Stimulated activated CD4-positive, alpha-beta T cell treated with anti-CD3 and anti-CD28 coated beads, Interleukin-15, amount 100 ng/mL, for 1 hour (primary cell): ENCODE data around the gene TICAM2.
"Not testable (repeated sequence)": the region's sequence is repeated elsewhere in the genome, so short reads cannot be mapped to it uniquely, and the experiment has no call there.

ENCODE experiments used
- DNase-seq, 2 donors: peaks; one replicate each; pipeline ENCODE4 v3.0.0-alpha.2; 2020; ENCODE audit warnings: low read depth in 1 of 2, low spot score in 1 of 2

The TICAM2 gene

DNA sequence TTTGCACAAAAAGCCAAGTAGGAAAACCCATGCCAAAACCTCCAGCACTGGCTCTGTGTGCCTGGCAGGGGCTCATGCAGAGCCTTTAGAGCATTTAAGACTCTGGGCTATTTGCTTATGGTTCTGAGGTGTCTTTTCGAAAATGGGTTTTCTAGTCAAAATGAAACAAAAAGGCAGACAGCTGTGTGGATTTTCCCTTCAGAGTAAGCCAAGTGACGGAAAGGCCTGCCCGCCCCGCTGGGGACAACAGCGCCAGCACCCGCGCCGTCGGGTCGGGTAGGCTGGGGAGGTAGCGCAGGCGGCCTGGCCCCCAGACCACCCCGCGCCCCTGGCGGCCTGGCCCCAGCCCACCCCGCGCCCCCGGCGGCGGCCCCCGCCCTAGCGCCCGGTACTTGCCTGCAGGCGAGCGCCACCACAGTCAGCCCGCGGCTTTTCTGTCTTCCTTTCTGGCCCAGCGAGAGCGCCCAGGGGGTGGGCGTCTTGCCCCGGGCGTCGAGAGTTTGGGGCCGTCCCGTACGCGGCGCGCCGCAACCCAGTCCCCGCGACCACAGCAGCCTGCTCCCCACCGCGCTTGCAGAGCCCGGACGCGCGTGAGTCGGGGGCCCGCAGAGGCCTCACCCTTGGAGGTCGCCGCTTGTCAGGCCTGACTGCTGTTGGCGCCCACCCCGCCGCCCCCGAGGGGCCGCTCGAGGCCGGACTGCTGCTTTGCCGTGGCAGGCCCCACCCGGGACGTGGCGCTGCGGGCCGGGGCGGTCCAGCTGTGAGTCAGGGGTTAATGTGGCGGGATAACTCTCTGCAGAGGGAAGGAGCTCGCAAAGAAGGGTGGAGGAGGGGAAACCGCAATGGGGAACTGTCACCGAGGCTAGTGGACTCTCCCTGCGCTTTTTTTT lies at the start of gene TICAM2:
Gene TICAM2, minus strand, starts transcription at position 779 of the 890 bp plus-strand sequence. CDS start 21,223 bp downstream, outside the sequence.
- DNase-seq: peak; percentile 19 to 47

DNA sequence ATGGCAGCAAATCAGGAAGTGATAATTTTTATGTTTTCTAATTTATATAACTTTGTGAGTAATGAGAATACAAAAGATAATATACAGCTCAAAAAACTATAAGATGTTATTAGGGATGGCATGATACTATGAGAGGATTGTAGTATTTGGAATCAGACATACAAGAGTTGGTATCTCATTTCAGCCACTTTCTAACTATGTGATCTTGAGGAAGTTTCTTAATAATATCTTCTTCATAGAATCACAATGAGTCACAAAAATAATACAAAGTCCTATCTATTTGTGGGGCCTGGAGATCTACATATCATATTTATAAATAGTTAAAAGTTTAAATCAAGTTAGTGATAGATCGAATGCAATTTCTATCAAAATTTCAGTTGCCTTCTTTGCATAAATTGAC lies 47.3 kb upstream of the TICAM2 start:
- DNase-seq: no peak

DNA sequence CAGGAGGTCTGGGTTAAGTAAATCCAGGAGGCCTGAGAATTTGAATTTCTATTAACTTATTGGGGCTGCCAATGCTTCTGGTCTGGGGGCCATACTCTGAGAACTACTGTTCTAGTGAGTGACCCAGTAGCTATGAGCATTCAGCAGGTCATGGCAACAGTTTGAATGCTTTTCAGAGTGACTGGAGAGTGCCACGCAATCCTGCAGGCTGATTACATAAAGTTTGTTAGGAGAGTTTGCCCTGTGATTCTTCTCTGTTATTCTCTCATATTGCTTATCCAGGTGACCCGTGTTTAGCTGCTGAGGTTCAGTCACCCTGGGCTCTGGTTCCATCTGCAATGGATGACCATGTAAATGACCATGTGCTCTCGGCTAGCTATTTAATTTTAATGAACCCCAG lies 45.8 kb upstream of the TICAM2 start:
- DNase-seq: no peak

DNA sequence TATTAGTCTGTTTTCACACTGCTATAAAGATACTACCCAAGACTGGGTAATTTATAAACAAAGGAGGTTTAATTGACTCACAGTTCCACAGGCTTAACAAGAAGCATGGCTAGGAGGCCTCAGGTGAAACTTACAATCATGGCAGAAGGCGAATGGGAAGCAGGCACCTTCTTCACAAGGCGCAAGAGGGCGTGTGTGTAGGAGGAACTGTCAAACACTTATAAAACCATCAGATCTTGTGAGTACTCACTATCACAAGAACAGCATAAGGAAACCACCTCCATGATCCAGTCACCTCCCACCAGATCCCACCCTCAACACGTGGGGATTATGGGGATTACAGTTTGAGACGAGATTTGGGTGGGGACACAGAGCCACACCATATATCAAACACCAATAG lies 43.1 kb upstream of the TICAM2 start:
- not testable (repeated sequence) for DNase-seq

DNA sequence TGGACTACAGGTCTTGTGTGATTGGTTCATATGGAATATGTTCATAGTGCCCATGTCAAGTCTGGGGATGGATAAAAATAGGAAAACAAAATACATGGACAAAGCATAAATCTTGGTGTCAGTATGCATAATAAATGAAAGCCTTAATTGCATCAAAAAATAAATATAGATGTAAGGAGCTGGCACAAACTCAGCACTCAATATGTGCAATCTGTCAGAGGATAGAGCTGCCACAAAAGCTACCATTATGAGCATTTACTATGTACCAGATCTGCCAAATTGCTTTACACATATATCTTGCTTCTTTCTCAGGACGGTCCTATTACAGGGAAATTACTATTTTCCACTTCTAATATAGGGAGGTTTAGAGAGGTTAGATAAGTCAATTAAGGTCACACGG lies 41.8 kb upstream of the TICAM2 start:
- DNase-seq: no peak

DNA sequence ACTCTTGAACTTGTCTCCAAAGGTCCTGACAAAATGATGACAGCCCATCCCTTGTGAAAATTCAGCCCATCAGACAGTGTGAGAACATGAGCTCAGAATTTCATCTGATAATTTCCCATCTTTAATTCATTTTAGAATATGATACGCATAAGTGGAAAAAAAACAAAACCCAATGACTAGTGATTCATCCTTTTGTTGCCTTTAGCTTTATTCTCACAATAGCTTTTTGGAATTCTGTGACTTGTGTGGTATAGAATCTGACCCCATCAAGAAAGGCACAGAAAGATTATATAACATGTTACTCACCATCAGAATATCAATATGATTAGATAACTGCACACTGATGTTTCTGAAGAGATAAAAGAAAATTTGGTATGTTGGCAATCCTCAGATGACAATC lies 39.7 kb upstream of the TICAM2 start:
- DNase-seq: no peak

- DNase-seq: no peak
These were observed 38.0 kb upstream of the TICAM2 start for GRCh38 chr5:115640274-115640673.

DNA sequence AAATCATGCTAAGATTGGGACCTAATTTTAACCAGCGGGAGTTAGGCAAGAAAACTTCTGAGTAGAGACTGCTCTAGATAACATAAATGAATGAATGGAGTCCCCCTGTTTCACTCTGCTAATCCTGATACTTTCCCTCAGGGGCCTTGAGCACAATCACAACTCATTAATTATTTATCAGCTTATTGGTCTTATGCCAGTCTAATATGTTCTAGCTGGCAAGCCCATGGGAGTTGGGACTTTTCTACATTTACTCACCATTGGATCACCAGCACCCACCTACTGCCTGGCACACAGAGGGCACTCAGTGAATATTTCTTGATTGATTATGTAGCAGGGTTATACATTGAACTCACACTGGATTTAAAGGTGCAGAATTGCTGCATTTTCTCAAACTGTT lies 37.1 kb upstream of the TICAM2 start:
- DNase-seq: no peak

DNA sequence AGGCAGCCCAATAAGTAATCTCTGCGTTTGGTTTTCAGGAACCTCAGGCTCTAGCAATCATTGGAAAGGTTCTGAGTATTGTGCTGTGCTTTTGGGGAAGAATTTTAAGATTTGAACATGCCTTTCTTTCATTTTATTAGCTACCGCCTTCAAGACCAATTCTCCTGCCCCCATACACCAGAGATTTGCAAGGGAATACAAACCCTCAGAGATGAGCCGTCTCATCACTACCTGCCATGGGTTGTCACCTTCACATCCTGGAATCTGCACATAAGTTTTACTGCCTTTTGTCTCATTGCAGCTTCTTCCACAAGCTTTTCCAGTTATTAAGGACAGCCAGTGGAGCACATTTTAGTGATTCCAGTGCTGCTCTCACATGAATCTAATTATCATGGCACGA lies 35.2 kb upstream of the TICAM2 start:
- no peak for DNase-seq

DNA sequence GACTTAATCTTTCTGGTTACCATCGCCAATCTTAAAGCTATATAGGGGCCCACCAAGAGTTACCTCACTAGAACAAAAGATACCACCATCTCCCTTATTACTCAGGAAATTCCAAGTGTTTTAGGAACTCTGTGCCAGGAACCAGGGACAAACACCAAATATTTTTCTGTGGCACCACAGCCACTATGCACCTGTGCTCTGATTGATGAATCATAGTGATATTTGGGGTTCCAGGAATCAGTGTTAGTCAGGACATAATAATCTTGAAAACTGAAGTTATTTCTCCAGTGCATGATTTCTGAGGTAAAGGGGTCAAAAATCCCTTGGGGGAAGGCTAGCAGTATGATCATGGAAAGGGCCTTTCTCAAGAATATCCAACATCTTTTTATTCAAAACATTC lies 33.7 kb upstream of the TICAM2 start:
- no peak for DNase-seq

DNA sequence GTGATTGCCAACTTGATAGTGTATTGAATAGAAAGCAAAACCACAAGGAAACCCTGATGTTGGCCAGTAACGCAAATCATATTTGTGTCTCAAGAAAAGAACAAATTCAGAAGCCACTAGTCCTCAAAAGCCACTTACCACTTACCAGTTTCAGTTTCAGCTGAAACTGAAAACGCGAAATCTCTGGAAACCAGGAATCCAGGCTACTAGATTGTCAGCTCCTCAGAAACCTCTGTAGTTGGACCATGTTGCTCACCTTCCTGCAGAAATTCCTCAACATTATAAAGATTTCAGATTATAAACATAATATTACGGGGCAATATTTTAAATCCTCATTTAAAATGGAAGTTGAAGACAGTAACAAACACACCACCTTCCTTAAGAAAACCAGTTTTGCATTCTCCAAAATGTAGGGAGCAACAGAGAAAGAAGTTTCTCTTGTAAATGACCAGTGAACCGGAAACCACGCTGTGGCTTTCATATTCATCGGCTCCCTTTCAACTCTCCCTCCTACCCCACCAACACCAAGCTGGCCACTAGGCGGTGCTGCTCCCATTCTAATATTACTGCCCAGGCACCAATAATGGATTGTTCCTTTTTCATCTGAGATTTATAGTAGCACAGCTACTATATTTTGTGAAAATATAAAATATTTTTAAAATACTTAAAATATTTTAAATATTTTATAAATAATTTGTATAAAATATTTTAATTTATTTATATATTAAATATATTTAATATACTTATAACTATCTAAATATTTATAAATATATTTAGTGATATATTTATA lies 32.3 kb upstream of the TICAM2 start:
- DNase-seq: peak; percentile 51 to 69

DNA sequence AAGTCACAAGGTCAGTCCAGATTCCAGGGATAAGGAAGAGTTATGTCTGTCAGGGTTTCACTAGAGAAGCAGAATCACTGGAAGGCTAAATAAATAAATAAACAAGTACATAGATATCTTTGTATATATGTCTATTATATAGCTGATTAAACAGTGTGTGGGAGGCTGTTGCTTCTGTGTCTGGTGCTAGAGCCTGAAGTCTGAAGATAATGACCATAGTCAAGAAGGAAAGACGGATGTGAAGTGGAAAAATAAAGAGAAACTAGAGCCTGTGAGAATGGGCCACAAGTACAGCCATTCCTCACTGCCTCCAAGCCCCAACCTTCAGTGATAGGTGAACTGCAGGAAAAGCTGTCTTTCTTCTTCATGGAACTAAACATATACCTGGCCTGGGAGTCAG lies 27.6 kb upstream of the TICAM2 start:
- DNase-seq: no peak

GRCh38 chr5:115627295-115627865 lies 25.1 kb upstream of the TICAM2 start:
- no peak for DNase-seq

DNA sequence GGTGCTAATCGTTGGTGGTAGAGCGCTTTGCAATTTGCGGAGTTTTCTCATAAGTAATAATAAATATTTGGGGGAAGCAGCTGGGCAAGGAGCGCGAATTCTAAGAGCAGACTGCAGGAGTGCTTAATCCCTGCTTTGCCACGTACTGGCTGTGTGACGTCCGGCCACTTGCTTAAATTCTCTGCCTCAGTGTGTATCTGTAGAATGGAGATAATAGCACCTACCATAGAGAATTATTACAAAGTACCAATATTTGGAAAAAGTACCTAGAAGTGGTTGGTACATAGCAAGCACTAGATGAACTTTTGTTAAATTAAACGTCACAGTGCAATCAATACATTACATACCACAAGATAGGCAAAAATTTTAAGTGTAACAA lies 24.2 kb upstream of the TICAM2 start:
- DNase-seq: no peak

DNA sequence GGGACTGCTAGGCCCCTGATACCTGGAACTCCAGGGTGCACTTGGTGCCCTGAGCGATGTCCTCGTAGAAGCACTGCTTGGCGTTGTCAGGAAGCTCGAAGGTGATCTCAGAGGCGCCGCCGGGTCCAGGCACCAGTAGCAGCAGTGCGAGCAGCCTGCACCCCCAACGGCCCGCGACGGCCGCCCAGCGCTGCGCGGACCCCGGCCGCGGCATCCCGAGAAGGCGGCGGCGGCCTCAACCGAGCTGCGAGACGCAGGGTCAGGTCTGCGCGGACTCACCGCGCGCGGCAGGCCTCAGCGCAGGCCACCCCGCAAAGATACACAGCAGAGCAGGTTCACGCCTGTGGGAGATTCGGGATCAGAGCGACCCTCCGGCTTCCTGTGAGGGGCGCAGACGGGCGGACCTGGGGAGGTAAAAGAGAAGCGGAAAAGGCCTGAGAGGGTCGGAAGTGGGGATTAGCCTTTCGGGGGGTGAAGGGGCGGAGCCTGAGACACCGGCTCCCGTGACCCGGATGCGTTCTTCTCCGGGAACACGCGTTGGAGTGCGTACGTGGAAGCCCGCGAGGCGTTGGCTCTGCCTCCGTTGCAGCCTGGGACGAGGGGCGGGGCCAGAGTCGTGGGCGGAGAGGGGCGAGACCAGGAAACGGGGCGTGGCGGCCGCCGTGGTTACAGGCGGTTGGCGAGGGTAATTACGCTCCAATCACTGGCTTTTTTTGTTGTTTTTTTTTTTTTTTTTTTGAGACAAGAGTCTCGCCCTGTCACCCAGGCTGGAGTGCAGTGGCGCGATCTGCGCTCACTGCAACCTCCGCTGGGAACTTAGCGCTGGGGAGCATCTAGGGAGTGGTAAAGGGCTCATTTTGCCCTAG lies 23.5 kb upstream of the TICAM2 start, which contains the start of gene TMED7:
Gene TMED7, minus strand, starts transcription at position 458 of the 866 bp plus-strand sequence. Its CDS starts 244 bp downstream, at position 214.
- peak; percentile 99 to 100 for DNase-seq

DNA sequence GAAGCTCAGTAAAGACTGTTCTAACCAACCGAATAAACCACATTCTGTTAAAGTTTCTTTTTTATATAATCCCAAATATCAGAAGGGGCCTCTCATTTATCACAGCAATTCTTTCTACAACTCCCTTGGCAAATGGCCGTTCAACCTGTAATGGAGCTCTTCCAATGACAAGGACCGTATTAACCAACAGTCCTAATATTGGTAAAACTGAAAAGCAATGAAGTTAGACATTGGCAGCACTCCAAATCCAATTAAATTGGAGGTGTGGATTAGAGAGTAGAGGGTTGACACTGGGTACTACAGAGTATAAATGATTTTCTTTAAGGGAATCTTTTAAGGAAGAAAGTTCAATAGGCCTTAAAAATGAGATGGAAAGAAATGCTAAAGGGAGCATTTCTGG lies 22.7 kb upstream of the TICAM2 start:
- DNase-seq: no peak

DNA sequence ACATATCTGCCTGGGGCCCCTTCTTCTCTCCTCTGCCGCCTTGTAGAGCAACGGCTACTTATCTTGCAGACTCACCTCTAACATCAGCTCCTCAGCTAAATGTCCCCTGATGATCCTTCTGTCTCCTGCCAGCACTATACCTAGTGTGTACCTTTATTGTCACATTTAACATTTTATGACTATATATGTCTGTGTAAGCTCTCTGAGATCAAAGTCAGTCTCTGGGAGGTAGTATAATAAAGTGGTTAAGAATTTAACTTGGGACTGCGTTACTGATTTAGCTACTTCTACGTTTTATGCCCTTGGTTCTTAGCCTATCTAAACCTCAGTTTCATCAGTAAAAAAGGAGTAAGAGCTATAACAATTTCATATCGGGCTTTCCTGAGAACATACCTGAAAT lies 21.4 kb upstream of the TICAM2 start:
- DNase-seq: no peak

DNA sequence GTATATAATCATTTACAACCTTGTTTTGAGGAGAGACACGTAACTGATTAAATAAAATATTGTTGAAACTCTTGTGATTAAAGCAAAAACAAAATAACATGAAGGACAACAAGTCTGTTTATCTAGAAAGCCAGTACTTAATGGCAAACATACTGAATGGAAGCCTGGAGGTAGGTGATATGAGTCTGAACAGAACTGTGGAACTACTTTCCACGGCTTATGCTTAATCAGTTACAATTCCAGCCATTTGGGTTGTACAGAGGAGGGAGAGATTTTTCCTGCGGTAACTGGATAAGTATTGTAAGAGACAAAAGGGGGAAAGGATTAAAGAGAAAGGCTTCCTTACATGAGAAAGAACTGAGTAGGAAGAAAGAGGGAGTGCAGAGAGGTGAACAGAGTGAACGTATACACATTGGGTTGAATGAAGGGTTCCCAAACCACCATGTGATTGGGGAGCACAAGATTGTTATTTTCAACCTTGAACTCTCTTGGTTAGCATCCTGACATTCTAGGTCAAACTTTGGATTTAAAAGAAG lies 19.2 kb upstream of the TICAM2 start:
- DNase-seq: no peak

DNA sequence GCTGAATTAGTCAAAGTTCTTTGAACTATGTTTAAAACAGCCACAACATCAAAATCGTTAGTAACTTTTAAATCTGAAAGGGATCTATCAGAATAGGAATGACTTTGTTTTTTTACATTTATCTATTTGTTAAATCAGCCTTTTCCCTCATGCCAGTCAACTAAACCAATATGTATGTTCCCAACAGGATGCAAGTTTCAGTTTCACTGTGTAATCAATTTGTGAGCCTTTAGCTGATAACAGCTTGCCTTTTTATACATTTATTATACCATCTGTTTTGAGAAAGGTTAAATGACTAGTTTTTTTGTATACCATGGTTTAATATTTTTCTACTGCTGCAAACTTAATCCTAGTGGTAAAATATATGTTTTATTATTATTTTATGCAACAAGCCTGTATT lies 14.6 kb upstream of the TICAM2 start:
- no peak for DNase-seq

GRCh38 chr5:115616472-115616871 lies 14.2 kb upstream of the TICAM2 start:
- no peak for DNase-seq

DNA sequence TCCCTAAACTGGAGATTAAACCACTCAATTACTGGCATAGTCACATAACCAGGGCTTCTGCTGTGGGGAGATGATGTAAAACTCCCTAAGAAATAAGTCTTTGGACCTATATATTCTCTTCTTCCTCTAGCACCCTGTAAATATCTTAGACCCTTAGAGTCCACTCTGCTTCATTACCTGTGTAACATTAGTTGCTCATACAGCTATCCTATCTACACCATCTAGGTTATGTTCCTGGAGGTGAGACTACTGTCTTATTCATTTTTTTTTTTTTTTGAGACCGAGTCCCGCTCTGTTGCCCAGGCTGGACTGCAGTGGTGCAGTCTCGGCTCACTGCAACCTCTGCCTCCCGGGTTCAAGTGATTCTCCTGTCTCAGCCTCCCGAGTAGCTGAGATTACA lies 9.6 kb upstream of the TICAM2 start:
- no peak for DNase-seq
